Smooth muscle cell (in vitro differentiated cells): ENCODE results near the gene GPR31. TPM values are rescaled to one million over a fixed set of nuclear protein-coding genes. Genes with fewer than 3 reads are reported as not detected.

Experiments used
- DNase-seq: peaks from one replicate; lab custom pipeline; 2025; ENCODE audit not compliant: unreplicated experiment; lab: John Stamatoyannopoulos, UW
- H2AFZ ChIP-seq: fragments of 200-600 bp; sonication (generic); 2 replicates; pipeline ENCODE4 v1.6.0; 2016; ENCODE audit warnings: antibody characterized with exemption, low read depth, mild to moderate bottlenecking
- H3F3A ChIP-seq: fragments of 200-600 bp; sonication (generic); 2 replicates; pipeline ENCODE4 v1.6.0; 2017; ENCODE audit warnings: antibody characterized with exemption, low read depth
- H3K27ac ChIP-seq: fragments of 200-600 bp; sonication (generic); 2 replicates; pipeline ENCODE4 v1.5.1; 2016; ENCODE audit warnings: low read depth, mild to moderate bottlenecking
- H3K27me3 ChIP-seq: fragments of 200-600 bp; sonication (generic); 2 replicates; pipeline ENCODE4 v1.6.1; 2016; ENCODE audit warnings: low read depth, mild to moderate bottlenecking
- H3K36me3 ChIP-seq: fragments of 200-600 bp; sonication (generic); 2 replicates; pipeline ENCODE4 v1.5.1; 2016; ENCODE audit warnings: low read depth
- H3K4me1 ChIP-seq: fragments of 200-600 bp; sonication (generic); 2 replicates; pipeline ENCODE4 v1.5.1; 2016; ENCODE audit warnings: low read depth
- H3K4me2 ChIP-seq: fragments of 200-600 bp; sonication (generic); 2 replicates; pipeline ENCODE4 v1.6.0; 2016; ENCODE audit warnings: mild to moderate bottlenecking
- H3K4me3 ChIP-seq: fragments of 200-600 bp; sonication (generic); 2 replicates; pipeline ENCODE4 v1.5.1; 2016; ENCODE audit warnings: mild to moderate bottlenecking
- H3K79me2 ChIP-seq: fragments of 200-600 bp; sonication (generic); 2 replicates; pipeline ENCODE4 v1.6.0; 2016; ENCODE audit warnings: low read depth, mild to moderate bottlenecking
- H3K9ac ChIP-seq: fragments of 200-600 bp; sonication (generic); 2 replicates; pipeline ENCODE4 v1.6.0; 2016; ENCODE audit warnings: low read depth
- H3K9me3 ChIP-seq: fragments of 200-600 bp; sonication (generic); replicated peaks from 2 replicates; pipeline ENCODE4 v1.5.1; 2016; ENCODE audit warnings: low read depth
- H4K20me1 ChIP-seq: fragments of 200-600 bp; sonication (generic); 2 replicates; pipeline ENCODE4 v1.6.0; 2016; ENCODE audit warnings: low read depth
- WGBS: methylation state at CpG from one replicate; pipeline ENCODE4 v1.1.7; 2016; ENCODE audit warnings: low lambda C conversion rate; 5-methylcytosine and 5-hydroxymethylcytosine counted together
- polyA plus RNA-seq: library from polyadenylated mRNA; unstranded; fragments of >200 nt; fragmentation: Nextera tagmentation; extraction: Ambion mirVana; gene quantifications from 2 replicates; pipeline ENCODE4 v1.2.1, GENCODE V29; 2016
- total RNA-seq: library from RNA; depleted of rRNA; stranded (reverse); fragments of >200 nt; gene quantifications from 2 replicates; pipeline ENCODE4 v1.2.3, GENCODE V29; 2014
- TF ChIP-seq, protein P1 (sequence below): fragments of 200-600 bp; sonication (generic); IDR thresholded peaks from 2 replicates; pipeline ENCODE4 v1.5.1; 2017; ENCODE audit warnings: borderline replicate concordance, mild to moderate bottlenecking, antibody characterized with exemption; ENCODE audit not compliant: insufficient read depth, poor library complexity, severe bottlenecking

The GPR31 gene
- total and polyA plus RNA-seq, 2 experiments from 2014 or later, result not detected

DNA sequence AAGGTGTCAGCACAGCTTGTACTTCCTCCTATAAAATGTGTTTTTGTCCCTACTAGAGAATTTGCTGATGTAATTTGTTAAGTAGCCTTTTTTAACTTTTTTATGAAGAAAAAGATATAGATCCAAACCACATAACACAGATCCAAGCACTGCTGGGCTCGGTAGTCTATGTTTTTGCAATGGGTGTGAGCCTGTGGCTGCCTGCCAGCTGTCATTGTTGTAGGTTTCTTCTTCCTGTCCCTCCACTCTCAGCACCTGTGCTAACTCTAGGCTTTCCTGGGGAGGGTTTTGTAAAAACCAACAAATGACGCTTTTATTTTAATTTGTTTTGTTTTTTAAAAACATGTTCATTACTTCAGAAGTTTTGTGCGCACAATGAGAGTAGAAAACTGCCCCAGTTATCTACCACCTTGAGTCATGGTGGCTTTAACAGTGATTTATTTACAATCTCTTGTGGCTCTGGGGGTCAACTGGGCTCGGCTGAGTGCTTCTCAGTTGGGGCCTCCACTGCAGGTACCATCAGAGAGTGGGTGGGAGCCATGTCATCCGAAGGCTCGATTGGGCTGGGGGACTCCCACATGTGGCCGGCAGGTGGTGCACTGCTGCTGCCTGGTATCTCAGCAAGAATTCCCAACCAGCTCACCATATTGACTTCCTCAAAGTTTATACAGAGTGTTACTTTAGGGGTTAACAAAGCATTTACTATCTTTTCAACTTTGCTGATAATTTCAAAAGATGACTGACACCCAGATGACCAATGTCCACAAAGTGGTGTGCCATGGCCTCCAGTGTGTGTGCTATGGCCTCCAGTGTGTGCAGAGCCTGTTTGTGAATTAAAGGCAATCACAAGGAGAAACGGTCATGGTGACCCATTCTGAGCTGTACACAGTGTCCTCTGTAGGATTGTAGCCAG lies 37.9 kb downstream of the GPR31 start:
- Histone ChIP-seq H3K4me2 (no peak overlapping the region), H3K9me3 (no peaks in the 10 kb centered on the region), H3F3A (no peaks in the 10 kb centered on the region), H3K36me3 (no peaks in the 10 kb centered on the region), H3K9ac (no peak overlapping the region), H3K27ac (no peak overlapping the region), H2AFZ (no peak overlapping the region), H4K20me1 (no peaks in the 10 kb centered on the region), H3K4me1 (peaks cover 6% of the 10 kb centered on the region), H3K4me3 (no peak overlapping the region), H3K79me2 (no peaks in the 10 kb centered on the region), H3K27me3 (peaks cover 6% of the 10 kb centered on the region)
- TF ChIP-seq, protein P1, sequence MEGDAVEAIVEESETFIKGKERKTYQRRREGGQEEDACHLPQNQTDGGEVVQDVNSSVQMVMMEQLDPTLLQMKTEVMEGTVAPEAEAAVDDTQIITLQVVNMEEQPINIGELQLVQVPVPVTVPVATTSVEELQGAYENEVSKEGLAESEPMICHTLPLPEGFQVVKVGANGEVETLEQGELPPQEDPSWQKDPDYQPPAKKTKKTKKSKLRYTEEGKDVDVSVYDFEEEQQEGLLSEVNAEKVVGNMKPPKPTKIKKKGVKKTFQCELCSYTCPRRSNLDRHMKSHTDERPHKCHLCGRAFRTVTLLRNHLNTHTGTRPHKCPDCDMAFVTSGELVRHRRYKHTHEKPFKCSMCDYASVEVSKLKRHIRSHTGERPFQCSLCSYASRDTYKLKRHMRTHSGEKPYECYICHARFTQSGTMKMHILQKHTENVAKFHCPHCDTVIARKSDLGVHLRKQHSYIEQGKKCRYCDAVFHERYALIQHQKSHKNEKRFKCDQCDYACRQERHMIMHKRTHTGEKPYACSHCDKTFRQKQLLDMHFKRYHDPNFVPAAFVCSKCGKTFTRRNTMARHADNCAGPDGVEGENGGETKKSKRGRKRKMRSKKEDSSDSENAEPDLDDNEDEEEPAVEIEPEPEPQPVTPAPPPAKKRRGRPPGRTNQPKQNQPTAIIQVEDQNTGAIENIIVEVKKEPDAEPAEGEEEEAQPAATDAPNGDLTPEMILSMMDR, result no peak
- 92% methylated on average over 8 of the region's 8 CpGs for WGBS
- DNase-seq, result no peak

DNA sequence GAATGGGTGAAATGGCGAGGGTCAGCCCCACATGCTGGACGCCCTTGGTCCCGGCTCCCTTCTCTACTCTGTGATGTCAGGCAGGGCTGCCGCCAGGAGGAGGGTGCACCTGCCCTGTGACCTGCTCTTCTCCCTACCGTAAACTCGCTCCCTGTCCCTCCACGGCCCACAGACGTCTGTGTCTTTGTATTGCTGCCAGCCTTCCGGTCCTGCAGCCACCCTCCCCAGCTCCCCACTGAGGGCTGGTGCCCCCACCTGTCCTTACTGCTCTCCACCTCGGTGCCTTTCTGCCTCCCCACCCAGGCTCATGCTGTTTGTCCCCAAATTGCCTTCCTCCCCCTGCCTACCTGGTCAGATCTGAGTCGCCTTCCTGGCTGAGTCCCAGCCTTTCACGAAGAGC lies 38.9 kb downstream of the GPR31 start:
- no peaks in the 10 kb centered on the region for H3K36me3 ChIP-seq
- no peak overlapping the region for H3K9ac ChIP-seq
- no peaks in the 10 kb centered on the region for H4K20me1 ChIP-seq
- WGBS, result 96% methylated on average over 12 of the region's 12 CpGs
- no peaks in the 10 kb centered on the region for H3K9me3 ChIP-seq
- no peak overlapping the region for H3K4me2 ChIP-seq
- H3F3A ChIP-seq, result no peaks in the 10 kb centered on the region
- TF ChIP-seq, protein P1, result no peak
- H3K4me3 ChIP-seq, result no peak overlapping the region
- no peak overlapping the region for H3K27ac ChIP-seq
- DNase-seq, result no peak
- H3K4me1 ChIP-seq, result peaks cover 6% of the 10 kb centered on the region
- no peak overlapping the region for H2AFZ ChIP-seq
- H3K79me2 ChIP-seq, result no peaks in the 10 kb centered on the region
- H3K27me3 ChIP-seq, result peaks cover 6% of the 10 kb centered on the region

DNA sequence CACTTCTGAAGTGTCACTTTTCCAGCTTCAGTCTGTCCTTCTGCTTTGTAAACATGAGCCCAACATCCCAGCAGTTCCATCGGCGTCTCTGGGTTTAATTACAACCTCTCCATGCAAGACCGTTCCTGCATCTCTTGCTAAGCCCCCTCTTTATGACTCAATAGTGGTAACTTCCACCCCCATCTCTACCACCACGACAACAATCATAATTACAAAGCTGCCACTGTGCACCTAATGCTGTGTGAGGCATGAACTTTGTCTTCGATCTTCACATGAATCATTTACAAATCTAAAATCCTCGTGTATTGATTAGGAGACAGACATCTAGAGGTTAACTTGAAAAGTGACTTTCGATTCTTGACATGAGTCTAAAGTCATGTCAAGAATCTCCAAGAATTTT lies 39.8 kb downstream of the GPR31 start:
- Histone ChIP-seq H3K36me3 (no peaks in the 10 kb centered on the region), H4K20me1 (no peaks in the 10 kb centered on the region), H3K4me3 (no peak overlapping the region), H3K9ac (no peak overlapping the region), H3K4me2 (no peak overlapping the region), H3K27ac (no peak overlapping the region), H2AFZ (no peak overlapping the region), H3K4me1 (peaks cover 6% of the 10 kb centered on the region), H3K9me3 (no peaks in the 10 kb centered on the region), H3F3A (no peaks in the 10 kb centered on the region), H3K79me2 (no peaks in the 10 kb centered on the region), H3K27me3 (peaks cover 6% of the 10 kb centered on the region)
- TF ChIP-seq, protein P1, result no peak
- no peak for DNase-seq
- WGBS, result 60% methylated on average over 7 of the region's 7 CpGs
